Small intestine (tissue), 16 donors: Measurements from ENCODE around the gene SLC10A2. TPM values are rescaled to one million over a fixed set of nuclear protein-coding genes. Genes with fewer than 3 reads are reported as not detected.
"Not testable (repeated sequence)": the region's sequence is repeated elsewhere in the genome, so short reads cannot be mapped to it uniquely, and the experiment has no call there.

ENCODE experiments used
- DNase-seq, 2 donors: peaks; one replicate each; pipeline versions ENCODE4 v3.0.0 to v3.0.0-alpha.2; 2013
- FAIRE-seq: peaks from 2 replicates; lab custom pipeline; 2012; peaks lifted over from hg19 to GRCh38; lab: Jason Lieb, UNC
- H3K27ac ChIP-seq, 3 donors: one replicate each; pipeline ENCODE4 v1.5.1; 2013; ENCODE audit warnings: low read length in 2 of 3, mild to moderate bottlenecking in 2 of 3, control low read depth in 1 of 3, inconsistent platforms in 1 of 3, low read depth in 1 of 3, moderate library complexity in 1 of 3
- H3K27me3 ChIP-seq, 3 donors: one replicate each; pipeline ENCODE4 v1.6.1; 2013; ENCODE audit warnings: low read length in 3 of 3, inconsistent platforms in 1 of 3; ENCODE audit not compliant: control insufficient read depth in 3 of 3, insufficient read depth in 3 of 3
- H3K36me3 ChIP-seq, 3 donors: one replicate each; pipeline ENCODE4 v1.6.1; 2013; ENCODE audit warnings: low read length in 3 of 3, inconsistent platforms in 1 of 3, low read depth in 1 of 3, mild to moderate bottlenecking in 1 of 3, moderate library complexity in 1 of 3; ENCODE audit not compliant: control insufficient read depth in 3 of 3, insufficient read depth in 2 of 3
- H3K4me1 ChIP-seq, 3 donors: one replicate each; pipeline ENCODE4 v1.6.1; 2013; ENCODE audit warnings: low read length in 2 of 3, inconsistent platforms in 1 of 3, low read depth in 1 of 3, mild to moderate bottlenecking in 1 of 3, moderate library complexity in 1 of 3; ENCODE audit not compliant: control insufficient read depth in 3 of 3, insufficient read depth in 2 of 3
- H3K4me3 ChIP-seq, 3 donors: one replicate each; pipeline ENCODE4 v1.5.1; 2013; ENCODE audit warnings: low read length in 3 of 3, control low read depth in 1 of 3, inconsistent platforms in 1 of 3, low read depth in 1 of 3, mild to moderate bottlenecking in 1 of 3, moderate library complexity in 1 of 3
- H3K9me3 ChIP-seq, 2 donors: one replicate each; pipeline ENCODE4 v1.6.1; 2013; ENCODE audit warnings: low read depth in 1 of 2, low read length in 1 of 2; ENCODE audit not compliant: control insufficient read depth in 2 of 2, insufficient read depth in 1 of 2
- WGBS, 3 donors: extraction: QIAGEN DNeasy Blood & Tissue Kit; methylation state at CpG; one replicate each; pipeline ENCODE4 v1.1.7; 2013; 5-methylcytosine and 5-hydroxymethylcytosine counted together
- long read RNA-seq, 10 donors: transcript quantifications; one replicate each; lab custom pipeline, GENCODE V29; 2026
- polyA plus RNA-seq, 4 donors: library from polyadenylated mRNA; stranded (reverse) in 3 of 4; unstranded in 1 of 4; fragments of 200-250 nt in 3 of 4; fragments of 120-200 nt in 1 of 4; gene quantifications; one replicate each; pipeline versions ENCODE4 v1.2.1 to v1.2.3, GENCODE V29; 2013
- donor health status: healthy with polysubstance abuse.
- donor health status: control.
- donor health status: control.
- donor health status: Bipolar disorder and iron deficiency.
- donor health status: healthy.

The SLC10A2 gene, protein sequence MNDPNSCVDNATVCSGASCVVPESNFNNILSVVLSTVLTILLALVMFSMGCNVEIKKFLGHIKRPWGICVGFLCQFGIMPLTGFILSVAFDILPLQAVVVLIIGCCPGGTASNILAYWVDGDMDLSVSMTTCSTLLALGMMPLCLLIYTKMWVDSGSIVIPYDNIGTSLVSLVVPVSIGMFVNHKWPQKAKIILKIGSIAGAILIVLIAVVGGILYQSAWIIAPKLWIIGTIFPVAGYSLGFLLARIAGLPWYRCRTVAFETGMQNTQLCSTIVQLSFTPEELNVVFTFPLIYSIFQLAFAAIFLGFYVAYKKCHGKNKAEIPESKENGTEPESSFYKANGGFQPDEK
- polyA plus RNA-seq: 10 to 100 TPM in 1 of 4 donors, 1 to 10 TPM in 3; 2.2 to 28.4 (median 3.3) TPM
- long read RNA-seq, donor 1: 0 reads
- long read RNA-seq, donor 2: 0 reads
- long read RNA-seq, donor 3: 0 reads
- long read RNA-seq, donor 4: 0 reads
- long read RNA-seq, donor 5, partial matches to known transcripts: 0 of 2 reads
- long read RNA-seq, donor 5, other reads (novel, unspliced or antisense): 0 of 2 reads
- long read RNA-seq, donor 6: 0 reads
- long read RNA-seq, donor 7: 0 reads
- long read RNA-seq, donor 8: 0 reads
- long read RNA-seq, donor 9: 0 reads
- long read RNA-seq, donor 10, partial matches to known transcripts: 0 of 1 reads
- long read RNA-seq, donor 10, other reads (novel, unspliced or antisense): 0 of 1 reads

GRCh38 chr13:103066079-103066780 lies at the start of gene SLC10A2:
Gene SLC10A2 (minus strand): TSS chr13:103066417. CDS start chr13:103066249, 168 bp downstream.
- DNase-seq (peak; percentile 68 to 74), FAIRE-seq (peak; percentile 80)
- no peaks in the 10 kb centered on the region for H3K9me3 ChIP-seq
- H3K4me1 ChIP-seq: peaks cover 3 to 20% (median 15%) of the 10 kb centered on the region in 3 donors
- no peaks in the 10 kb centered on the region for H3K27me3 ChIP-seq
- H3K27ac ChIP-seq: peak within 1 kb of the TSS in 1 of 3 donors; percentile 41
- H3K36me3 ChIP-seq: no peaks in the 10 kb centered on the region
- WGBS, 3 donors: 47 to 63% (median 51%) methylated on average over 9 of the region's 9 CpGs
- peak within 1 kb of the TSS in 1 of 3 donors; percentile 41 for H3K4me3 ChIP-seq

DNA sequence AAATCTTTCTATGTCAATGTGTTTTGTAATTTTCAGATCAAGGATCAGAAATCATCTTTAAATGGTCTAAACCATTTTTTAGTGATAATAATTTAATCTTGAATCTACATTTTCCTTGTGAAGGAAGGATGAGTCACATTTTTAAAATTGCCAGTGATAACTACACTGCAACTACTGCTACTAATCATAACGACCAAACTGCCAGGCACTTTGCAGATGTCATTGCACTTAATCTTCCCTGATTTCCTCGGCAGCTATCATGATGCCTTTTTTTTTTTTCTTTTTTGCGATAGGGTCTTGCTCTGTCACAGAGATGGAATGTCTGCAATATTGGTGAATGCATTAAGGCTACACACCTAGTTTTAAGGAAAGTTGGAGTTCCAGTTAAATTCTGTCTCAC lies 41.4 kb upstream of the SLC10A2 start:
- FAIRE-seq (no peak), DNase-seq (no peak)
- H3K4me3 ChIP-seq: no peak overlapping the region
- H3K27me3 ChIP-seq: no peaks in the 10 kb centered on the region
- peaks cover 0 to 4% of the 10 kb centered on the region in 2 donors for H3K9me3 ChIP-seq
- peaks cover 0 to 7% (median 4%) of the 10 kb centered on the region in 3 donors for H3K4me1 ChIP-seq
- peak overlapping the region in 1 of 3 donors; percentile 1 for H3K27ac ChIP-seq
- WGBS, 3 donors: 20 to 46% (median 39%) methylated on average over 3 of the region's 3 CpGs
- H3K36me3 ChIP-seq: no peaks in the 10 kb centered on the region

GRCh38 chr13:103104340-103104739 lies 38.1 kb upstream of the SLC10A2 start:
- Histone ChIP-seq H3K4me1 (peaks cover 0 to 7% (median 4%) of the 10 kb centered on the region in 3 donors), H3K27me3 (peaks cover 0 to 1% (median 0%) of the 10 kb centered on the region in 3 donors), H3K27ac (no peak overlapping the region), H3K36me3 (no peaks in the 10 kb centered on the region), H3K4me3 (no peak overlapping the region), H3K9me3 (peaks cover 0 to 4% of the 10 kb centered on the region in 2 donors)
- WGBS, 3 donors: 76 to 78% (median 77%) methylated on average over 5 of the region's 5 CpGs
- no peak for FAIRE-seq
- peak; percentile 5 to 41 for DNase-seq

DNA sequence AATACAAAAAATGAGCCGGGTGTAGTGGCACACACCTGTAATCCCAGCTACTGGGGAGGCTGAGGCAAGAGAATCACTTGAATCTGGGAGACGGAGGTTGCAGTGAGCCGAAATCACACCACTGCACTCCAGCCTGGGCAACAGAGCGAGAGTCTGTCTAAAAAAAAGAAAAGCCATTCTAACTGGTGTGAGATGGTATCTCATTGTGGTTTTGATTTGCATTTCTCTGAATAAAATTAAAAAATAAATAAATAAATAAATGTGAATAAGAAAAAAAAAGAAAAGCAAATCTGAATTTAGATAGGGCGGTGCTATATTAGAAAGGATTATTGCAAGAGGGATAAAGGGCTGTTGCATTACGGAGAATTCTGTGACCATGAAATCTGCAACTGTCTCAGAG lies 37.2 kb upstream of the SLC10A2 start:
- not testable (repeated sequence) for H3K4me1 ChIP-seq, H3K27me3 ChIP-seq, H3K9me3 ChIP-seq, FAIRE-seq, H3K4me3 ChIP-seq, H3K36me3 ChIP-seq, H3K27ac ChIP-seq
- DNase-seq: peak in 1 of 2 donors; percentile 18
- WGBS, 3 donors: 92 to 96% (median 93%) methylated on average over 6 of the region's 6 CpGs

GRCh38 chr13:103102482-103102881 lies 36.3 kb upstream of the SLC10A2 start:
- H3K27ac ChIP-seq: no peak overlapping the region
- WGBS, 3 donors: 69 to 77% (median 75%) methylated on average over 1 of the region's 1 CpG
- H3K27me3 ChIP-seq: peaks cover 0 to 1% (median 0%) of the 10 kb centered on the region in 3 donors
- no peak for DNase-seq
- H3K9me3 ChIP-seq: peaks cover 0 to 4% of the 10 kb centered on the region in 2 donors
- no peak overlapping the region for H3K4me3 ChIP-seq
- no peaks in the 10 kb centered on the region for H3K36me3 ChIP-seq
- peaks cover 0 to 5% (median 2%) of the 10 kb centered on the region in 3 donors for H3K4me1 ChIP-seq
- no peak for FAIRE-seq

DNA sequence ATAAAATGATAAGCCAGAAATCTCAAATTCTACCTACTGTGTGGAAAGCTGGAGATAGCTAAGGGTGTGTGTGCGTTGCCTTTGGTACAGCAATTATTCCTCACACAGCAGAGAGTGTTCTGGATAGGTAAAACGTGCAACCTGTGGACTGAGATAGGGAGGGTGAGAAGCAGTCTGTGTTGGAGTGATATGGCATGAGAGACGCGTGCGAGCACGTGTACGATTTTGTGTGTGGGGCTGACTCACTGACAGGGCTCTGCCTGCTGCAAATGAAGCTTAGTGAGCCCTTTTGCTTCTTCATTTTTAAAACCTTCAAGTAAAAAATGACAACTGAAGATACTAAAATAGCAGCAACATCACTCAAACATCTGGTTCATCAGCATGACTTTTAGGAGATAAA lies 35.7 kb upstream of the SLC10A2 start:
- Histone ChIP-seq H3K4me3 (no peak overlapping the region), H3K9me3 (peaks cover 0 to 4% of the 10 kb centered on the region in 2 donors), H3K36me3 (no peaks in the 10 kb centered on the region), H3K27me3 (peaks cover 0 to 1% (median 0%) of the 10 kb centered on the region in 3 donors), H3K4me1 (no peaks in the 10 kb centered on the region), H3K27ac (no peak overlapping the region)
- WGBS, 3 donors: 84 to 86% (median 85%) methylated on average over 7 of the region's 7 CpGs
- FAIRE-seq (no peak), DNase-seq (no peak)

- Histone ChIP-seq H3K27me3 (peaks cover 0 to 1% (median 0%) of the 10 kb centered on the region in 3 donors), H3K27ac (no peak overlapping the region), H3K4me1 (no peaks in the 10 kb centered on the region), H3K36me3 (no peaks in the 10 kb centered on the region), H3K9me3 (peaks cover 0 to 4% of the 10 kb centered on the region in 2 donors), H3K4me3 (no peak overlapping the region)
- no peak for FAIRE-seq
- WGBS, 3 donors: 39 to 59% (median 46%) methylated on average over 2 of the region's 2 CpGs
- DNase-seq: no peak
Measured at GRCh38 chr13:103101500-103101899, 35.3 kb upstream of the SLC10A2 start.

DNA sequence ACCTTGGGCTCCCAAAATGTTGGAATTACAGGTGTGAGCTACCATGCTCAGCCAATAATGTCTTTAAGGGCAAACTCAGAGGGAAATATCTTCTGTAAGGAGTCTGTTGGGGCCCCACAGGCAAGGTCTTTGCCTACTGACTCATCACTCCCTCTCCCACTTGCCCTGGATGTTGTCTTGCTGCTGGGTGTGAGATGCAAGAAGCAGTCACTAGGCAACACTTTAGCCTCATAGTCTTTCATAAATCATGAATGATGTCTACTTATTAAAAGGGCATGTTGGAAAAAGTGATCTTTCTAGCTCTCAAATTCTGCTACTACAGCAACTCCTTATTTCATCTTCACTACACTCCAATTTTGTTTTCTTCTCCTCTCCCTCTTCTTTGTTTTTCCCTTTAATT lies 34.6 kb upstream of the SLC10A2 start:
- Histone ChIP-seq H3K4me1 (no peaks in the 10 kb centered on the region), H3K27ac (no peak overlapping the region), H3K36me3 (no peaks in the 10 kb centered on the region), H3K9me3 (peaks cover 0 to 4% of the 10 kb centered on the region in 2 donors), H3K27me3 (peaks cover 0 to 1% (median 0%) of the 10 kb centered on the region in 3 donors), H3K4me3 (no peak overlapping the region)
- DNase-seq: peak in 1 of 2 donors; percentile 16
- no peak for FAIRE-seq
